ENCODE measurements around the gene EPHA7. TPM values are rescaled to one million over a fixed set of nuclear protein-coding genes. Genes with fewer than 3 reads are reported as not detected.

The EPHA7 gene
- total RNA-seq, 1 experiment from 2014 or later: not detected

GRCh38 chr6:93219447-93219846 lies 199.9 kb downstream of the EPHA7 start:
- no peak overlapping the region for H3K27ac Mint-ChIP-seq (ENCODE audit: unreplicated experiment)
- no peaks in the 10 kb centered on the region for H3K4me1 ChIP-seq
- ChIA-PET POLR2A (no interaction called here), CTCF (no interaction called here)
- no peak overlapping the region for H3K4me3 Mint-ChIP-seq (ENCODE audit: unreplicated experiment)
- no peaks in the 10 kb centered on the region for H3K27me3 ChIP-seq (replicated peaks; ENCODE audit: control insufficient read depth, insufficient read depth, low read length)
- DNase-seq: no peak
- no peaks in the 10 kb centered on the region for H3K36me3 Mint-ChIP-seq (ENCODE audit: insufficient read depth, unreplicated experiment)
- no peaks in the 10 kb centered on the region for H3K36me3 ChIP-seq (ENCODE audit: control insufficient read depth, insufficient read depth, low read length)
- intact Hi-C loops (cut with micrococcal nuclease; ENCODE audit: unreplicated experiment): no loop called here
- no peak overlapping the region for H3K4me3 ChIP-seq (ENCODE audit: low read depth, low read length)
- peaks cover 4% of the 10 kb centered on the region for H3K27me3 Mint-ChIP-seq (ENCODE audit: insufficient read depth, unreplicated experiment)
- H3K9me3 ChIP-seq: no peaks in the 10 kb centered on the region
- no TSS peak for BruUV-seq (replicated peaks)
- H3K4me1 Mint-ChIP-seq (ENCODE audit: low read depth, unreplicated experiment): no peaks in the 10 kb centered on the region
- TF ChIP-seq CTCF (IDR thresholded peaks at IDR 0.05; ENCODE audit: insufficient read depth in 1 of 2, low read depth in 1 of 2, low read length in 1 of 2, severe bottlenecking in 1 of 2, unreplicated experiment in 1 of 2): no peak
- H3K9me3 Mint-ChIP-seq (ENCODE audit: unreplicated experiment): no peaks in the 10 kb centered on the region

GRCh38 chr6:93218096-93218495 lies 201.3 kb downstream of the EPHA7 start:
- H3K9me3 ChIP-seq: no peaks in the 10 kb centered on the region
- POLR2A ChIA-PET: no interaction called here
- no TSS peak for BruUV-seq (replicated peaks)
- H3K27ac Mint-ChIP-seq (ENCODE audit: unreplicated experiment): no peak overlapping the region
- no peaks in the 10 kb centered on the region for H3K4me1 ChIP-seq
- H3K27me3 ChIP-seq (replicated peaks; ENCODE audit: control insufficient read depth, insufficient read depth, low read length): no peaks in the 10 kb centered on the region
- intact Hi-C loops (cut with micrococcal nuclease; ENCODE audit: unreplicated experiment): no loop called here
- no peak overlapping the region for H3K4me3 Mint-ChIP-seq (ENCODE audit: unreplicated experiment)
- DNase-seq: no peak
- no peaks in the 10 kb centered on the region for H3K4me1 Mint-ChIP-seq (ENCODE audit: low read depth, unreplicated experiment)
- no peak for TF ChIP-seq CTCF (IDR thresholded peaks at IDR 0.05; ENCODE audit: insufficient read depth in 1 of 2, low read depth in 1 of 2, low read length in 1 of 2, severe bottlenecking in 1 of 2, unreplicated experiment in 1 of 2)
- no peaks in the 10 kb centered on the region for H3K9me3 Mint-ChIP-seq (ENCODE audit: unreplicated experiment)
- H3K36me3 ChIP-seq (ENCODE audit: control insufficient read depth, insufficient read depth, low read length): no peaks in the 10 kb centered on the region
- H3K36me3 Mint-ChIP-seq (ENCODE audit: insufficient read depth, unreplicated experiment): no peaks in the 10 kb centered on the region
- no peak overlapping the region for H3K4me3 ChIP-seq (ENCODE audit: low read depth, low read length)
- CTCF ChIA-PET: no interaction called here
- peaks cover 4% of the 10 kb centered on the region for H3K27me3 Mint-ChIP-seq (ENCODE audit: insufficient read depth, unreplicated experiment)

GRCh38 chr6:93213028-93213427 lies 206.3 kb downstream of the EPHA7 start:
- CTCF ChIA-PET: no interaction called here
- Histone ChIP-seq H3K9me3 (no peaks in the 10 kb centered on the region), H3K4me1 (no peaks in the 10 kb centered on the region), H3K36me3 (ENCODE audit: control insufficient read depth, insufficient read depth, low read length) (no peaks in the 10 kb centered on the region), H3K27me3 (replicated peaks; ENCODE audit: control insufficient read depth, insufficient read depth, low read length) (no peaks in the 10 kb centered on the region), H3K4me3 (ENCODE audit: low read depth, low read length) (no peak overlapping the region)
- no peak overlapping the region for H3K27ac Mint-ChIP-seq (ENCODE audit: unreplicated experiment)
- no peak for TF ChIP-seq CTCF (IDR thresholded peaks at IDR 0.05; ENCODE audit: insufficient read depth in 1 of 2, low read depth in 1 of 2, low read length in 1 of 2, severe bottlenecking in 1 of 2, unreplicated experiment in 1 of 2)
- H3K36me3 Mint-ChIP-seq (ENCODE audit: insufficient read depth, unreplicated experiment): no peaks in the 10 kb centered on the region
- no peaks in the 10 kb centered on the region for H3K9me3 Mint-ChIP-seq (ENCODE audit: unreplicated experiment)
- no TSS peak for BruUV-seq (replicated peaks)
- no peak overlapping the region for H3K4me3 Mint-ChIP-seq (ENCODE audit: unreplicated experiment)
- POLR2A ChIA-PET: no interaction called here
- no peaks in the 10 kb centered on the region for H3K27me3 Mint-ChIP-seq (ENCODE audit: insufficient read depth, unreplicated experiment)
- DNase-seq: no peak
- H3K4me1 Mint-ChIP-seq (ENCODE audit: low read depth, unreplicated experiment): no peaks in the 10 kb centered on the region
- intact Hi-C loops (cut with micrococcal nuclease; ENCODE audit: unreplicated experiment): no loop called here

Data from Caco-2 (cell line).